ENCODE data around the gene RALGPS2. TPM values are rescaled to one million over a fixed set of nuclear protein-coding genes. Genes with fewer than 3 reads are reported as not detected.

Gene RALGPS2, protein sequence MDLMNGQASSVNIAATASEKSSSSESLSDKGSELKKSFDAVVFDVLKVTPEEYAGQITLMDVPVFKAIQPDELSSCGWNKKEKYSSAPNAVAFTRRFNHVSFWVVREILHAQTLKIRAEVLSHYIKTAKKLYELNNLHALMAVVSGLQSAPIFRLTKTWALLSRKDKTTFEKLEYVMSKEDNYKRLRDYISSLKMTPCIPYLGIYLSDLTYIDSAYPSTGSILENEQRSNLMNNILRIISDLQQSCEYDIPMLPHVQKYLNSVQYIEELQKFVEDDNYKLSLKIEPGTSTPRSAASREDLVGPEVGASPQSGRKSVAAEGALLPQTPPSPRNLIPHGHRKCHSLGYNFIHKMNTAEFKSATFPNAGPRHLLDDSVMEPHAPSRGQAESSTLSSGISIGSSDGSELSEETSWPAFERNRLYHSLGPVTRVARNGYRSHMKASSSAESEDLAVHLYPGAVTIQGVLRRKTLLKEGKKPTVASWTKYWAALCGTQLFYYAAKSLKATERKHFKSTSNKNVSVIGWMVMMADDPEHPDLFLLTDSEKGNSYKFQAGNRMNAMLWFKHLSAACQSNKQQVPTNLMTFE
- total RNA-seq (10 to 100 TPM; 38.8 to 57.6 TPM), polyA plus RNA-seq (ENCODE audit: insufficient read length in 2 of 2) (10 to 100 TPM; 20.1 to 31.1 TPM)
- long read RNA-seq, donor 1, full-length matches to known transcripts = 1 of 1 reads
- long read RNA-seq, donor 1, partial matches to known transcripts = 0 of 1 reads
- long read RNA-seq, donor 1, other reads (novel, unspliced or antisense) = 0 of 1 reads
- long read RNA-seq, donor 2 = 0 reads
- long read RNA-seq, donor 3 = 0 reads
- long read RNA-seq, donor 4, partial matches to known transcripts = 35 of 35 reads
- long read RNA-seq, donor 4, other reads (novel, unspliced or antisense) = 0 of 35 reads

DNA sequence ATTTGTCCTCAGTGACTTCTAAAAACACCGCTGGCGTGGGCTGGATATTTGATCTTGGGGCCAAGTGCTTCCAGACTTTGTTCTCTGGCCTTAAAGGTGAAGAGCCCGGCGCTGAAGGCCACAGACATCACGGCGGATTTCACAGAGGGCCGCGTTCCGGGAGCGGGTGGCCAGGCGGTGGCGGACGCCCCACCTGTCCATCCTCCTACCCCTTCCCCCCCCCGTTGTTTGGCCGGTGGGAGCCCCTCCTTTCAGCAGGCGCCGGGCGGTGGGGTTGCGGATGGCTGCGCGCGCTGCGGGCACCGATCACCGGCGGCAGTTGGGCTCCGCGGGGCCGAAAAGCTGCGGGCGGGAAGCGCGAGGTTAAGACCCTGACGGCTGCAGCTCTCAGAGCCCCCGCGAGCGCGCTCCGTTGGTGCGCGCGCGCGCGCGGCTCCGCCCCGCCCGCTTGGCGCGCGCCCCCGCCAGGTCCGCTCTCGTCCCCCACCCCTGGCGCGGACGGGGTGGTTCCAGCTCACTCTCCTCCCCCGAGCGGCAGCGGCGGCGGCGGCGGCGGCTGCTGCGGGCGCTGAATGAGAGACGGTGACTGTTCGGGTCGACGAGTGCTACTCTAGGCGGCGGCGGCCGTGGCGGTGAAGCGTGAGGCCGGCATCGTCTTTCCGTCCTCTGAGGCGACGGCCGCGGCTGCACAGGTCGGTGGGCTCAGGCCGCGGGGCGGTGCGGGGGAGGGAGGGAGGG is at the start of gene RALGPS2:
TSS of gene RALGPS2 (plus strand) at position 517 of the 738 bp plus-strand sequence. CDS start 51,521 bp downstream, outside the sequence.
- peaks cover 7% of the 10 kb centered on the region for H3K4me1 ChIP-seq (ENCODE audit: control insufficient read depth, insufficient read depth, low read length)
- peak; percentile 61 to 95 (median 77) for DNase-seq (ENCODE audit: low read depth in 4 of 6, low spot score in 6 of 6)
- H3K27ac ChIP-seq (ENCODE audit: low read depth, low read length) = peak within 1 kb of the TSS; percentile 80
- no peaks in the 10 kb centered on the region for H3K9me3 ChIP-seq (ENCODE audit: control insufficient read depth, insufficient read depth, low read length)
- peak within 1 kb of the TSS; percentile 78 for H3K4me3 ChIP-seq (ENCODE audit: low read depth, low read length)
- WGBS (ENCODE audit: insufficient coverage) = under 1% methylated on average over 80 of the region's 90 CpGs
- no peaks in the 10 kb centered on the region for H3K36me3 ChIP-seq (ENCODE audit: control insufficient read depth, insufficient read depth, low read length)
- H3K27me3 ChIP-seq (ENCODE audit: control insufficient read depth, insufficient read depth, low read length) = no peaks in the 10 kb centered on the region

GRCh38 chr1:178679237-178679636 is 45.8 kb upstream of the RALGPS2 start:
- no peaks in the 10 kb centered on the region for H3K4me1 ChIP-seq (ENCODE audit: control insufficient read depth, insufficient read depth, low read length)
- whole genome bisulfite sequencing (ENCODE audit: insufficient coverage) = 100% methylated on average over 2 of the region's 2 CpGs
- H3K36me3 ChIP-seq (ENCODE audit: control insufficient read depth, insufficient read depth, low read length) = no peaks in the 10 kb centered on the region
- no peaks in the 10 kb centered on the region for H3K27me3 ChIP-seq (ENCODE audit: control insufficient read depth, insufficient read depth, low read length)
- H3K4me3 ChIP-seq (ENCODE audit: low read depth, low read length) = no peak overlapping the region
- no peak for DNase-seq (ENCODE audit: low read depth in 4 of 6, low spot score in 6 of 6)
- H3K27ac ChIP-seq (ENCODE audit: low read depth, low read length) = no peak overlapping the region
- H3K9me3 ChIP-seq (ENCODE audit: control insufficient read depth, insufficient read depth, low read length) = peaks cover 3% of the 10 kb centered on the region

GRCh38 chr1:178682429-178682828 is 42.6 kb upstream of the RALGPS2 start:
- Histone ChIP-seq H3K27ac (ENCODE audit: low read depth, low read length) (no peak overlapping the region), H3K36me3 (ENCODE audit: control insufficient read depth, insufficient read depth, low read length) (no peaks in the 10 kb centered on the region), H3K9me3 (ENCODE audit: control insufficient read depth, insufficient read depth, low read length) (peaks cover 2% of the 10 kb centered on the region), H3K4me3 (ENCODE audit: low read depth, low read length) (no peak overlapping the region), H3K4me1 (ENCODE audit: control insufficient read depth, insufficient read depth, low read length) (no peaks in the 10 kb centered on the region), H3K27me3 (ENCODE audit: control insufficient read depth, insufficient read depth, low read length) (no peaks in the 10 kb centered on the region)
- DNase-seq (ENCODE audit: low read depth in 4 of 6, low spot score in 6 of 6) = no peak
- WGBS (ENCODE audit: insufficient coverage) = no CpG with 5 or more reads among the region's 2 CpGs

DNA sequence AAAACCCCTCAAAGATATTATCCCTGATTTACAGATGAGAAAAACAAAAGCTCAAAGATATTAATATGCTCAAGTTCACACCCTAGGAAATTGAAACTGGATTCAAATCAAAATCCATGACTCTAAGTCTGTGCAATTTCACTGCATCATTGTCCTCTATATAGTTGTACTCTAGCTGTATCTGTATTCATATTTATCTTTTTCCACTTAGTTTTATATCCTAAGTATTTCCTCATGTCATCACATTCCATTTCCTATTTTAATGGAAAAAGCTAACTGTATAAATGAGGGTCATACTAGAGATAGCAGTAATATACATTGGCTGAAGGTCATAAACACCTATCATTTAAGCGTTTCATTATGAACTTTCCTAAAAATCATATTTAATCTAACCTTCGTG is 42.2 kb upstream of the RALGPS2 start:
- no peak overlapping the region for H3K27ac ChIP-seq (ENCODE audit: low read depth, low read length)
- no CpG with 5 or more reads among the region's 2 CpGs for WGBS (ENCODE audit: insufficient coverage)
- no peak for DNase-seq (ENCODE audit: low read depth in 4 of 6, low spot score in 6 of 6)

DNA sequence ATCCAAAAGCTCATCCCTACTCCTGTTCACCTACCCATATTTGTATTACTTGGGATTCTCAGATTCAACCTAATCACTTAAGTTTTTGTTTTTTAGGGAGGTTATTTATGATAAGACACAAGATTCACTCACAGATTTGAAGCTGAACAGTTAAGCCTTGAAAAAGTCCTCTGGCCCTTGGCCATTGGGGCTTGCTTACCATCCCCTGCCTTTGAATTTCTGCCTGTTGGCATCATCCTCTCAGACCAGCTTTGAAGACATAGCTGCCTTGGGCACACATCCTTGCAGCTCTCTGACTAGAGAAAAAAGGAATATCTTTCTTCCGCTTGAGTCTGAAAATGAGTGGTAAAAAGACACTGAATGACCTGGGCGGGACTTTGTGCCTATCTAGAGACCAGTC is 41.8 kb upstream of the RALGPS2 start:
- WGBS (ENCODE audit: insufficient coverage) = no CpG with 5 or more reads among the region's 2 CpGs
- no peaks in the 10 kb centered on the region for H3K4me1 ChIP-seq (ENCODE audit: control insufficient read depth, insufficient read depth, low read length)
- no peaks in the 10 kb centered on the region for H3K36me3 ChIP-seq (ENCODE audit: control insufficient read depth, insufficient read depth, low read length)
- H3K27me3 ChIP-seq (ENCODE audit: control insufficient read depth, insufficient read depth, low read length) = no peaks in the 10 kb centered on the region
- DNase-seq (ENCODE audit: low read depth in 4 of 6, low spot score in 6 of 6) = peak in 1 of 6 donors; percentile 32
- peaks cover under 1% of the 10 kb centered on the region for H3K9me3 ChIP-seq (ENCODE audit: control insufficient read depth, insufficient read depth, low read length)
- H3K27ac ChIP-seq (ENCODE audit: low read depth, low read length) = no peak overlapping the region
- no peak overlapping the region for H3K4me3 ChIP-seq (ENCODE audit: low read depth, low read length)

More for the DNA sequence above, 42.2 kb upstream of the RALGPS2 start:
- H3K4me3 ChIP-seq (ENCODE audit: low read depth, low read length) = no peak overlapping the region
- no peaks in the 10 kb centered on the region for H3K4me1 ChIP-seq (ENCODE audit: control insufficient read depth, insufficient read depth, low read length)
- H3K27me3 ChIP-seq (ENCODE audit: control insufficient read depth, insufficient read depth, low read length) = no peaks in the 10 kb centered on the region
- H3K36me3 ChIP-seq (ENCODE audit: control insufficient read depth, insufficient read depth, low read length) = no peaks in the 10 kb centered on the region
- H3K9me3 ChIP-seq (ENCODE audit: control insufficient read depth, insufficient read depth, low read length) = peaks cover 2% of the 10 kb centered on the region

- Histone ChIP-seq H3K4me1 (ENCODE audit: control insufficient read depth, insufficient read depth, low read length) (no peaks in the 10 kb centered on the region), H3K4me3 (ENCODE audit: low read depth, low read length) (no peak overlapping the region), H3K36me3 (ENCODE audit: control insufficient read depth, insufficient read depth, low read length) (no peaks in the 10 kb centered on the region), H3K27me3 (ENCODE audit: control insufficient read depth, insufficient read depth, low read length) (no peaks in the 10 kb centered on the region), H3K9me3 (ENCODE audit: control insufficient read depth, insufficient read depth, low read length) (no peaks in the 10 kb centered on the region), H3K27ac (ENCODE audit: low read depth, low read length) (no peak overlapping the region)
- no CpG with 5 or more reads among the region's 5 CpGs for WGBS (ENCODE audit: insufficient coverage)
- DNase-seq (ENCODE audit: low read depth in 4 of 6, low spot score in 6 of 6) = no peak
These were observed 40.9 kb upstream of the RALGPS2 start for GRCh38 chr1:178684111-178684510.

DNA sequence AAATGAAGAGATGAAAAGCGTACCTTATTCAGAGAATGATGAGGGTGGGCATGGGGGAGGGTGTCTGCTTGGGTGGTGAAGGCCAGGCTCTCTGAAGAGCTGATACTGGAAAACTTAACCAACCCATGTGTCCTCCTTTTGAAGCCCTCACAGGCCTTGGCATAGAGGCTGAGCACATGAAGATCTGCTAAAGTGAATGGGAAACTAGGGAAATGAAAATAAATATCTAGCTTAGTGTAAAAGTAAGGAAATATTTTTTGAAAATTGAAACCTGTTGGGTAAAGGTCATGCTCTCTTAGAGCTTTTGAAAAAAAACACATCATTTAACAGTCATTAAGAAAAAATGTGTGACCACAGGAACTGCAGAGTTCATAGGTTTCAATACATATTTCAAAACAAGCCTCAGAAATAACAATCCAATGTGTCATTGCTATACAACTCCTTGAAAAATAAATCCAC is 40.5 kb upstream of the RALGPS2 start:
- WGBS (ENCODE audit: insufficient coverage) = 100% methylated on average over 1 of the region's 1 CpG
- Histone ChIP-seq H3K4me3 (ENCODE audit: low read depth, low read length) (no peak overlapping the region), H3K9me3 (ENCODE audit: control insufficient read depth, insufficient read depth, low read length) (no peaks in the 10 kb centered on the region), H3K36me3 (ENCODE audit: control insufficient read depth, insufficient read depth, low read length) (no peaks in the 10 kb centered on the region), H3K4me1 (ENCODE audit: control insufficient read depth, insufficient read depth, low read length) (no peaks in the 10 kb centered on the region), H3K27ac (ENCODE audit: low read depth, low read length) (no peak overlapping the region), H3K27me3 (ENCODE audit: control insufficient read depth, insufficient read depth, low read length) (no peaks in the 10 kb centered on the region)
- DNase-seq (ENCODE audit: low read depth in 4 of 6, low spot score in 6 of 6) = no peak

DNA sequence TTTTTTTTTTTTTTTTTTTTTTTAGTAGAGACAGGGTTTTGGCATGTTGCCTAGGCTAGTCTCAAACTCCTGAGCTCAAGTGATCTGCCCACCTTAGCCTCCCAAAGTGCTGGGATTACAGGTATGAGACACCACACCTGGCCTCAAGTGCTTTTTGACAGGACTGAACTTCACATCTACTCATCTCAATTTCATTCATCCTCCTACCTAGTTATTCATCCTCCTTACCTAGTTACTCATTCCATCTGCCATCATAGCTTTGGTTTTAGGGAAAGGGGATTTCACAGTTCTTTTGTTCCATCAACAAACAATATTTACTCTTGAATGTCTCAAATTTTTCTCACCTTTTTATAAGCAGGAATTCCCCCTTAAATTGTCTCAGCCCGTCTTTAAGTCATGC is 38.6 kb upstream of the RALGPS2 start:
- no CpG with 5 or more reads among the region's 1 CpG for whole genome bisulfite sequencing (ENCODE audit: insufficient coverage)
- H3K4me1 ChIP-seq (ENCODE audit: control insufficient read depth, insufficient read depth, low read length) = no peaks in the 10 kb centered on the region
- H3K4me3 ChIP-seq (ENCODE audit: low read depth, low read length) = no peak overlapping the region
- no peaks in the 10 kb centered on the region for H3K27me3 ChIP-seq (ENCODE audit: control insufficient read depth, insufficient read depth, low read length)
- no peak overlapping the region for H3K27ac ChIP-seq (ENCODE audit: low read depth, low read length)
- DNase-seq (ENCODE audit: low read depth in 4 of 6, low spot score in 6 of 6) = no peak
- no peaks in the 10 kb centered on the region for H3K36me3 ChIP-seq (ENCODE audit: control insufficient read depth, insufficient read depth, low read length)
- H3K9me3 ChIP-seq (ENCODE audit: control insufficient read depth, insufficient read depth, low read length) = no peaks in the 10 kb centered on the region

DNA sequence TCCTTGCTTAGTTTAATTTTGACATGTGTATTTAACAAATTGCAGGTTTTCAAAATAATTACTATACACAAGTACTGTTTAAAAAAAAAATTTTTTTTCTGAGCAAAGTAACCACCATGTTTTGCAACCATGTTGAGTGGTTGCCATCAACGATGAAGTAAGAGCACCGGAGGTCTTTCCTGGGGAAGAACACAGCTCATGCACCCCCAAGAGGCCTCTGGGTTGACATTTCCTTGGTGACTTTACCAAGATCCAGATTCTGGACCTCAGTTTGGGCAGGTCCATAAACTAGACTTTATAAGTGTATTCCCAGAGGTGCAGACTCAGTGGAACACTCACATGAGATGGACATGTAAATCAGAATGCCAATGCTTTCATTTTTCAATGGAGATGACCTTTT is 36.8 kb upstream of the RALGPS2 start:
- no peaks in the 10 kb centered on the region for H3K27me3 ChIP-seq (ENCODE audit: control insufficient read depth, insufficient read depth, low read length)
- 94% methylated on average over 2 of the region's 2 CpGs for WGBS (ENCODE audit: insufficient coverage)

More for the DNA sequence above, 36.8 kb upstream of the RALGPS2 start:
- Histone ChIP-seq H3K9me3 (ENCODE audit: control insufficient read depth, insufficient read depth, low read length) (no peaks in the 10 kb centered on the region), H3K36me3 (ENCODE audit: control insufficient read depth, insufficient read depth, low read length) (no peaks in the 10 kb centered on the region), H3K4me3 (ENCODE audit: low read depth, low read length) (no peak overlapping the region), H3K4me1 (ENCODE audit: control insufficient read depth, insufficient read depth, low read length) (no peaks in the 10 kb centered on the region), H3K27ac (ENCODE audit: low read depth, low read length) (no peak overlapping the region)
- DNase-seq (ENCODE audit: low read depth in 4 of 6, low spot score in 6 of 6) = no peak

Measured in spinal cord (tissue), 10 donors.